ENCODE measurements around the gene POLR2E.

GRCh38 chr19:1062387-1063029, 32.7 kb downstream of the POLR2E start:
- TF ChIP-seq CTCF (IDR thresholded peaks at IDR 0.05; ENCODE audit: control extremely low read depth in 1 of 3, insufficient read depth in 1 of 3, low read depth in 1 of 3, low read length in 3 of 3) (no peak), MAX (IDR thresholded peaks at IDR 0.05) (no peak), POLR2A (IDR thresholded peaks at IDR 0.05; ENCODE audit: control extremely low read depth in 1 of 2, low read depth in 2 of 2, low read length in 2 of 2) (no peak)
